ENCODE results near the gene GATA6. TPM values are rescaled to one million over a fixed set of nuclear protein-coding genes. Genes with fewer than 3 reads are reported as not detected.
A peak's percentile ranks its signal among the peaks of the same experiment; 100 is the strongest.

GATA6 gene
- total RNA-seq (2014; rRNA removed; shearing (Covaris generic)), result 6.5 and 7.5 TPM in 2 replicates

GRCh38 chr18:22169011-22169888 is at the start of gene GATA6:
GATA6 (plus strand) TSS chr18:22169589; CDS start chr18:22171145, 1,556 bp downstream.
- DNase-seq (ENCODE audit: low spot score), result peak; percentile 95

- DNase-seq (ENCODE audit: low spot score), result no peak
Measured at GRCh38 chr18:22124970-22125369, 44.4 kb upstream of the GATA6 start.

- DNase-seq (ENCODE audit: low spot score), result no peak
Measured at GRCh38 chr18:22128954-22129353, 40.4 kb upstream of the GATA6 start.

- DNase-seq (ENCODE audit: low spot score), result no peak
Measured at GRCh38 chr18:22129778-22130177, 39.6 kb upstream of the GATA6 start.

- no peak for DNase-seq (ENCODE audit: low spot score)
Measured at GRCh38 chr18:22132258-22132657, 37.1 kb upstream of the GATA6 start.

GRCh38 chr18:22132763-22133162 is 36.6 kb upstream of the GATA6 start:
- no peak for DNase-seq (ENCODE audit: low spot score)

- DNase-seq (ENCODE audit: low spot score), result peak; percentile 85
Measured at GRCh38 chr18:22136395-22136794, 33.0 kb upstream of the GATA6 start.

- DNase-seq (ENCODE audit: low spot score), result no peak
Measured at GRCh38 chr18:22141211-22141610, 28.2 kb upstream of the GATA6 start.

GRCh38 chr18:22143347-22144340 is 25.7 kb upstream of the GATA6 start:
- DNase-seq (ENCODE audit: low spot score), result no peak

GRCh38 chr18:22145160-22145559 is 24.2 kb upstream of the GATA6 start:
- DNase-seq (ENCODE audit: low spot score), result no peak

- no peak for DNase-seq (ENCODE audit: low spot score)
Measured at GRCh38 chr18:22149710-22150109, 19.7 kb upstream of the GATA6 start.

- DNase-seq (ENCODE audit: low spot score), result no peak
Measured at GRCh38 chr18:22152093-22152492, 17.3 kb upstream of the GATA6 start.

GRCh38 chr18:22153428-22153827 is 16.0 kb upstream of the GATA6 start:
- DNase-seq (ENCODE audit: low spot score), result no peak

- no peak for DNase-seq (ENCODE audit: low spot score)
Measured at GRCh38 chr18:22155584-22155983, 13.8 kb upstream of the GATA6 start.

- no peak for DNase-seq (ENCODE audit: low spot score)
Measured at GRCh38 chr18:22159014-22159413, 10.4 kb upstream of the GATA6 start.

GRCh38 chr18:22161090-22161489 is 8.3 kb upstream of the GATA6 start:
- DNase-seq (ENCODE audit: low spot score), result no peak

GRCh38 chr18:22163416-22164161 is 5.8 kb upstream of the GATA6 start:
- DNase-seq (ENCODE audit: low spot score), result no peak

GRCh38 chr18:22164337-22165048 is 4.9 kb upstream of the GATA6 start:
- DNase-seq (ENCODE audit: low spot score), result no peak

- DNase-seq (ENCODE audit: low spot score), result no peak
Measured at GRCh38 chr18:22165049-22165602, 4.3 kb upstream of the GATA6 start.

GRCh38 chr18:22165603-22166068 is 3.8 kb upstream of the GATA6 start:
- DNase-seq (ENCODE audit: low spot score), result no peak
